ENCODE results near the gene USP32.
"Not testable (repeated sequence)": the region's sequence is repeated elsewhere in the genome, so short reads cannot be mapped to it uniquely, and the experiment has no call there.

USP32 gene

GRCh38 chr17:60194141-60194540, 197.8 kb downstream of the USP32 start:
- FAIRE-seq, result not testable (repeated sequence)

GRCh38 chr17:60193482-60193881, 198.5 kb downstream of the USP32 start:
- DNase-seq (ENCODE audit: insufficient read length, low spot score) (no peak), FAIRE-seq (no peak)
- TF ChIP-seq CTCF (IDR thresholded peaks at IDR 0.05; ENCODE audit: insufficient read depth, missing control alignments), result no peak

More at GRCh38 chr17:60194141-60194540, 197.8 kb downstream of the USP32 start:
- DNase-seq (ENCODE audit: insufficient read length, low spot score), result not testable (repeated sequence)

- DNase-seq (ENCODE audit: insufficient read length, low spot score), result not testable (repeated sequence)
These were observed 198.9 kb downstream of the USP32 start for GRCh38 chr17:60193032-60193431.

GRCh38 chr17:60190032-60190431, 201.9 kb downstream of the USP32 start:
- FAIRE-seq; DNase-seq (ENCODE audit: insufficient read length, low spot score): not testable (repeated sequence)

More at GRCh38 chr17:60193032-60193431, 198.9 kb downstream of the USP32 start:
- not testable (repeated sequence) for FAIRE-seq

GRCh38 chr17:60188759-60189158, 203.2 kb downstream of the USP32 start:
- no peak for DNase-seq (ENCODE audit: insufficient read length, low spot score)
- TF ChIP-seq CTCF (IDR thresholded peaks at IDR 0.05; ENCODE audit: insufficient read depth, missing control alignments), result no peak
- no peak for FAIRE-seq

- FAIRE-seq; DNase-seq (ENCODE audit: insufficient read length, low spot score): not testable (repeated sequence)
These were observed 204.8 kb downstream of the USP32 start for GRCh38 chr17:60186846-60187745.

GRCh38 chr17:60186372-60186771, 205.6 kb downstream of the USP32 start:
- FAIRE-seq; DNase-seq (ENCODE audit: insufficient read length, low spot score): not testable (repeated sequence)

- DNase-seq (ENCODE audit: insufficient read length, low spot score), result not testable (repeated sequence)
These were observed 211.6 kb downstream of the USP32 start for GRCh38 chr17:60180380-60180779.

GRCh38 chr17:60178180-60178579, 213.8 kb downstream of the USP32 start:
- DNase-seq (ENCODE audit: insufficient read length, low spot score); FAIRE-seq: not testable (repeated sequence)

More at GRCh38 chr17:60180380-60180779, 211.6 kb downstream of the USP32 start:
- FAIRE-seq, result not testable (repeated sequence)

GRCh38 chr17:60176763-60177162, 215.2 kb downstream of the USP32 start:
- not testable (repeated sequence) for FAIRE-seq; DNase-seq (ENCODE audit: insufficient read length, low spot score)

- peak; percentile 51 for TF ChIP-seq CTCF (IDR thresholded peaks at IDR 0.05; ENCODE audit: insufficient read depth, missing control alignments)
- DNase-seq (ENCODE audit: insufficient read length, low spot score); FAIRE-seq: not testable (repeated sequence)
These were observed 217.2 kb downstream of the USP32 start for GRCh38 chr17:60174767-60175166.
